Epithelial cell of esophagus (primary cell): ENCODE results near the gene ZFHX3.

Source experiments
- DNase-seq: peaks from one replicate; pipeline ENCODE4 v3.0.0; 2010; ENCODE audit warnings: low read depth
- H3K4me3 ChIP-seq: 2 replicates; pipeline ENCODE4 v1.5.1; 2011; ENCODE audit warnings: mild to moderate bottlenecking, low read length, control low read depth
- TF ChIP-seq, protein P1 (sequence below): IDR thresholded peaks from 2 replicates; pipeline ENCODE4 v1.5.1; 2011; ENCODE audit warnings: low read depth, mild to moderate bottlenecking, low read length, control low read depth, inconsistent platforms; ENCODE audit not compliant: insufficient read depth; ENCODE audit errors: missing control alignments

Gene ZFHX3

DNA sequence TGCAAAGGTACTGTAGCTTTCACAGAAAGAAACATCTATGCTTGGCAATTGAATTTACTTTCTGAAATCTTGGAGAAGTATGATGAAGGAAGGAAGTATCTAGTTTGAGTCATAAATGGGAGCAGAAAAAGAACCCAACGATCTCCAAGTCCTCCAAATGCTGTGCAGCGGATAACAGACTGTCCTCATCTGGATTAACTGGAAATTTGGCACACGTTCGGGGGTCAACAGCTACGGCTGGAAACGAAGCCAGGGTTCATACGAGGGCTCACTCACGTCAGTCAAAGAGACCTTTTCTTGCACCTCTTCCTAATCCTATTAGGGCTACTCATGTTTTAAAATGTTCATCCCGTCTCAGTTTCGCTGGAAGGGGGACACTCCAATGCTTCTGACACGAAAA is 152.0 kb downstream of the ZFHX3 start:
- TF ChIP-seq, protein P1, sequence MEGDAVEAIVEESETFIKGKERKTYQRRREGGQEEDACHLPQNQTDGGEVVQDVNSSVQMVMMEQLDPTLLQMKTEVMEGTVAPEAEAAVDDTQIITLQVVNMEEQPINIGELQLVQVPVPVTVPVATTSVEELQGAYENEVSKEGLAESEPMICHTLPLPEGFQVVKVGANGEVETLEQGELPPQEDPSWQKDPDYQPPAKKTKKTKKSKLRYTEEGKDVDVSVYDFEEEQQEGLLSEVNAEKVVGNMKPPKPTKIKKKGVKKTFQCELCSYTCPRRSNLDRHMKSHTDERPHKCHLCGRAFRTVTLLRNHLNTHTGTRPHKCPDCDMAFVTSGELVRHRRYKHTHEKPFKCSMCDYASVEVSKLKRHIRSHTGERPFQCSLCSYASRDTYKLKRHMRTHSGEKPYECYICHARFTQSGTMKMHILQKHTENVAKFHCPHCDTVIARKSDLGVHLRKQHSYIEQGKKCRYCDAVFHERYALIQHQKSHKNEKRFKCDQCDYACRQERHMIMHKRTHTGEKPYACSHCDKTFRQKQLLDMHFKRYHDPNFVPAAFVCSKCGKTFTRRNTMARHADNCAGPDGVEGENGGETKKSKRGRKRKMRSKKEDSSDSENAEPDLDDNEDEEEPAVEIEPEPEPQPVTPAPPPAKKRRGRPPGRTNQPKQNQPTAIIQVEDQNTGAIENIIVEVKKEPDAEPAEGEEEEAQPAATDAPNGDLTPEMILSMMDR = no peak
- DNase-seq = no peak
- no peak overlapping the region for H3K4me3 ChIP-seq

DNA sequence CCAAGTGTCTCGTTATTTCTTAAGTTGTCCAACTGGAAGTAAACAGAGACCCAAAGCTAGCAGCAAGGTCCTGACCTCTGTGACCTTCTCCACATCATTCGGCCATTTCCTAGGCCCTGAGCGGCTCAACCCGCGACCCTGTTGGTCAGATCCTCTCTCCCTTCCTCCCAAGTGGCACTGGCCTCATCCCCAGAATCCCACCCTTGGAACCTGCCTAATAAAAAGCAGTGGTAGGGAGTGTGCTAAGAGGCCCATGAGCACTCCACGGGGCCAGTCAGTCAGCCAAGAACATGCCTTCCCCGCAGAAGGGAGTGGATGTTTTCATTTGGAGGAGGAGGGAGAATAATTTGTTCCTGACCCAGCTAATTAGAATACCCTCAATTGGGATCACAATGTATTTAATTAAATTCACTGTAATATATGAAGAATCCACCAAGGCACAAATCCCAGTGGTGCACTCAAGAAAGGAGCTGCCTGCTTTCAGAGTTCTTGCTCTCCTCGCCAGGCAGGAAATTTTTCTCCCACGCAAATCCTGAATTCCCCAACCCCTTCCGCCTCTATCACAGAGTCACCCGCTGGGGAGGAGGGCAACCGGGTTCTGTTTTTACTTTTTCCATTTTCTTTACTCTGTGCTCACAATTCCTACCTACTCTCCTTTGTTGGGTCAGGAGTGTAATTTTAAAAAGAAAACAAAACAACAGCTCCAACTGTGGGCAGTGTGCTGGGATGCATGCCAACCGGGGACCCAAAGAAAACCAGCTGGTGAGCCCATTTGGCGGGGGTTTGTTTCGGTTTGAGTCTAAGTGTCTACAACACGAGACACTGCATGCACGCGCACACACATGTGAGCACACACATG is 153.4 kb downstream of the ZFHX3 start:
- TF ChIP-seq, protein P1 = no peak
- DNase-seq = no peak
- H3K4me3 ChIP-seq = no peak overlapping the region

DNA sequence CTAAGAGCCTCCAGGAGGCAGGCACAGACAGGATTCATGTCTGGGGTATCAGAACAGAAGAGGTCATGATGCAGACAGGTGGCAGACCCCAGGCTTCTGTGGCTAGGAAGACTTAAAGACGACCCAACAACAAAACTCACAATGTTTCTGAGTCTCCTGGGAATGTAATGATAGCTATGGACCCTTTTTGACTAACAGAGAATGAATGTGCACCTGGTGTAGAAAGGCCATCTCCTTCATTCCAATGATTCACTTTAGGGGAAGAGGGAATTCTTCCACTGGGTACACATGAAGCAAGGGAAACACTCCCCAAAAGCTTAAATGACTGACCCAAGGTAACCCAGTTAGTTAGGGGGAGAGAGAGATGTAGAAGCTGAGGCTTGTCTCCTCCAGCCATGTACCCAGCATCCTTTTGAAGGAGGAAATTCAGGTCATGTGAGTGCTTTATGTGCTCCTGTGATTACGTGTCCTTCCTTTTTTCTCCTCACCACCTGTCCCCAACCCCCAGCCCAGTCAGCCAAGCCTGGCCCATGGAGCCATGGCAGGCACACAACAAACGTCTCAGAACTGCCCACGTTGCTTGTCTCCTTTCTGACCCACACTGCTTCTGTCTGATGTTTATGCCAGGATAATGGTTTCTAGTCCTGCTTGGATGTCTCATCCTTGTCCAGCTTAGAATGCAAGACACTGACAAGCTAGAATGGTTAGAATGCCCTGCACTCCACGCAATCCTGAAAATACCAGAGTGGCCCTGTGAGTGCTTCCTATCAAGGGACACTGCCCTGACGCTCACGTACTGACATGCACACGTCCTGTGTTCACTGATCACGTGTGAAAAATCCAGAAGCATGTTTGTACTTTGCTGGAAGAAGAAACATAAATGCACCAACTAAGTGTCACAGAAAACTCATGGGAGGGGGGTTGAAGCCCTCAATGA is 156.4 kb downstream of the ZFHX3 start:
- DNase-seq = no peak
- H3K4me3 ChIP-seq = no peak overlapping the region

DNA sequence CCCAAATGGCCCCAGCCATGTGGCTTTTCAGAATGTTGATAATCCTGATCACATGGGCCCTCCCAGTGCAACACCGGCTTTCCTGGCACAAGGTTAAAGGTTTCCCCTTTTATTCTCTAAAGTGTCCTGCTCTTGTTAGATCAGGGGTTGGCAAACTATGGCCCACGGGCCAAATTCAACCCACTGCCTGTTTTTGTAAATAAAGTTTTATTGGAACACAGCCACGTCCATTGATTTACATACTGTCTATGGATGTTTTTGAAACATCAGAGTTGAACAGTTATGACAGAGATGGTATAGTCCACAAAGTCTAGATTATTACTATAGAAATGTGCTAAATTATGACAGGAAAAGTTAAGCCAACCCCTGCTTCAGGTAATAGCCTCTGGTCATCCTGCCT is 157.3 kb downstream of the ZFHX3 start:
- TF ChIP-seq, protein P1 = no peak
- no peak for DNase-seq
- no peak overlapping the region for H3K4me3 ChIP-seq

More for the DNA sequence above, 156.4 kb downstream of the ZFHX3 start:
- TF ChIP-seq, protein P1 = no peak

DNA sequence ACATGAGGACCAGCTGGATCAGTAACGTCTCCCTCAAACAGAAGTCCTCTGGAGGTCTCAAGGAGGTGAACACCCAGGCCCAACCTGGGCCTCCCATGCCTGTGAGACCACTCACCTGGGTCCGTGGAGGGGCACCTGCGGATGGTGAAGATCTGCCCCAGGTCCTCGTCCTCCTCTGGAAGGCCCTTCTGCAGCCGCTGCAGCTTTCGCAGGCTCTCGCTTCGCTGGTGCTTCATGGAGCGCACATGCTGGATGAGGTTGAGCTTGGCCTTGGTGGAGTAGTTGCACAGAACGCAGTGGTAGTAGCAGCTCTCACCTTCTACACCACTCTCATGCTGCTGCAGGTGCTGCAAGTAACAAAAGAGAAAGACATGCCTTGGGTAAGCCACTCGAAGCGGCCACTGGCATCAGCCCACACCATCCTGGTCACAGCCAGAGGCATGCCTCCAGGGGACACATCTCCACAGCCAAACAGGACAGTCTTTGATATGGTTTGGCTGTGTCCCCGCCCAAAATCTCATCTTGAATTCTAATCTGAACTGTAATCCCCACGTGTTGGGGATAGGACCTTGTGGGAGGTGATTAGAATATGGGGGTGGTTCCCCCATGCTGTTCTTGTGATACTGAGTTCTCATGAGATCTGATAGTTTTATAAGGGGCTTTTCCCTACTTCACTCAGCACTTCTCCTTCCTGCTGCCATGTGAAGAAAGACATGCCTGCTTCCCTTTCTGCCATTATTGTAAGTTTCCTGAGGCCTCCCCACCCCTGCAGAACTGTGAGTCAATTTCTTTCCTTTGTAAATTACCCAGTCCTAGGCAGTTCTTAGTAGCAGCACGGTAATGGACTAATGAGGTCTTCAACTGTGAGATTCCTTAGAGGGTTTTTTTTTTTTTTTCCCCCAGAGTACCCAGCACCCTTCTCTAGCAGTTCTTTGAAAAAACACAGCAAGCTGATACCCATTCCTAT is 158.0 kb downstream of the ZFHX3 start:
- no peak overlapping the region for H3K4me3 ChIP-seq
- DNase-seq = no peak
- TF ChIP-seq, protein P1 = no peak

DNA sequence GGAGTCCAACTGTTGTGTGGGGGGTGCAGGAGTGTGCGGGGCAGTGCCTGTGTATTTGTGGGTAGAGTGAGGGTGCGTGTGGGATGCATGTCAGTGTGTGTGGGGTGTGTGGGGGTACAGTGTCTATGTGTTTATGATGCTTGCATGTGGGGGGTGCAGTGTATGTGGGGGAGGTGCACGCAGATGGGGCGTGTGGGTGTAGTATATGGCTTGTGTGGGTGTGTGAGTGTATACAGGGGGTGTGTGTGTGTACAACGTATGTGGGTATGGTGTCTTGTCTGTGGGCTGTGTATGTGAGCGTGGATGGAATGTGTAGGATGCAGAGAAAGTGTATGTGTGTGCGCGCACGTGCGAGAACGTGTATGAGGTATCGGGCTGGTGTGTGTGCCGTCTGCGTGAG is 160.4 kb downstream of the ZFHX3 start:
- no peak for DNase-seq
- H3K4me3 ChIP-seq = no peak overlapping the region
- TF ChIP-seq, protein P1 = no peak
